ENCODE data around the gene CCDC59. TPM values are rescaled to one million over a fixed set of nuclear protein-coding genes. Genes with fewer than 3 reads are reported as not detected.
"Not testable (repeated sequence)": the region's sequence is repeated elsewhere in the genome, so short reads cannot be mapped to it uniquely, and the experiment has no call there.

CCDC59 gene
- total RNA-seq, 6 donors from 2014 or later = 23.3 to 76.4 (median 40.8) TPM

GRCh38 chr12:82363990-82364389 is 5.8 kb upstream of the CCDC59 start:
- Histone ChIP-seq H3K27ac (no peak overlapping the region), H3K4me3 (no peak overlapping the region), H3K9me3 (no peaks in the 10 kb centered on the region), H3K4me1 (peaks cover 8 to 17% (median 16%) of the 10 kb centered on the region in 4 donors), H3K36me3 (no peaks in the 10 kb centered on the region), H3K27me3 (no peaks in the 10 kb centered on the region)
- WGBS, 2 donors = 85 to 86% methylated on average over 4 of the region's 4 CpGs
- ATAC-seq (ENCODE audit: low FRiP score in 2 of 2) (no peak), DNase-seq (no peak)
- TF ChIP-seq POLR2AphosphoS5 (IDR thresholded peaks at IDR 0.05) (no peak), EP300 (IDR thresholded peaks at IDR 0.05) (no peak), POLR2A (IDR thresholded peaks at IDR 0.05) (no peak), CTCF (IDR thresholded peaks at IDR 0.05) (no peak)

GRCh38 chr12:82361461-82361915 is 3.3 kb upstream of the CCDC59 start:
- H3K9me3 ChIP-seq = no peaks in the 10 kb centered on the region
- WGBS, 2 donors = 84 to 86% methylated on average over 8 to 22 of the region's 22 CpGs
- H3K4me3 ChIP-seq = no peak overlapping the region
- no peak for ATAC-seq (ENCODE audit: low FRiP score in 2 of 2)
- H3K36me3 ChIP-seq = peaks cover 0 to 4% (median under 1%) of the 10 kb centered on the region in 4 donors
- no peaks in the 10 kb centered on the region for H3K27me3 ChIP-seq
- H3K4me1 ChIP-seq = peaks cover 20 to 31% (median 27%) of the 10 kb centered on the region in 4 donors
- TF ChIP-seq POLR2AphosphoS5 (IDR thresholded peaks at IDR 0.05) = no peak
- TF ChIP-seq CTCF (IDR thresholded peaks at IDR 0.05) = no peak
- no peak for TF ChIP-seq EP300 (IDR thresholded peaks at IDR 0.05)
- TF ChIP-seq POLR2A (IDR thresholded peaks at IDR 0.05) = no peak
- H3K27ac ChIP-seq = no peak overlapping the region
- DNase-seq = peak in 1 of 2 donors; percentile 73

- H3K36me3 ChIP-seq; H3K27ac ChIP-seq; H3K27me3 ChIP-seq; H3K4me3 ChIP-seq; ATAC-seq (ENCODE audit: low FRiP score in 2 of 2); H3K9me3 ChIP-seq; DNase-seq: not testable (repeated sequence)
- peaks cover 26 to 38% (median 33%) of the 10 kb centered on the region in 4 donors for H3K4me1 ChIP-seq
- 89 to 96% methylated on average over 11 of the region's 11 CpGs for WGBS, 2 donors
Measured at GRCh38 chr12:82360834-82361233, 2.6 kb upstream of the CCDC59 start.

GRCh38 chr12:82359115-82359478 is 910 bp upstream of the CCDC59 start:
- no peak for TF ChIP-seq POLR2AphosphoS5 (IDR thresholded peaks at IDR 0.05)
- TF ChIP-seq POLR2A (IDR thresholded peaks at IDR 0.05) = no peak
- TF ChIP-seq EP300 (IDR thresholded peaks at IDR 0.05) = no peak
- TF ChIP-seq CTCF (IDR thresholded peaks at IDR 0.05) = no peak
- Histone ChIP-seq H3K36me3 (peaks cover 0 to 25% (median 9%) of the 10 kb centered on the region in 4 donors), H3K4me1 (peaks cover 31 to 44% (median 33%) of the 10 kb centered on the region in 4 donors), H3K9me3 (no peaks in the 10 kb centered on the region), H3K4me3 (peak overlapping the region; percentile 75 to 90 (median 79)), H3K27ac (peak overlapping the region; percentile 96 to 98 (median 96)), H3K27me3 (no peaks in the 10 kb centered on the region)
- DNase-seq (peak; percentile 25 to 40), ATAC-seq (ENCODE audit: low FRiP score in 2 of 2) (no peak)
- 10 to 11% methylated on average over 4 of the region's 4 CpGs for WGBS, 2 donors

GRCh38 chr12:82357845-82358199 is 365 bp downstream of the CCDC59 start:
- H3K27me3 ChIP-seq = no peaks in the 10 kb centered on the region
- peaks cover 31 to 44% (median 33%) of the 10 kb centered on the region in 4 donors for H3K4me1 ChIP-seq
- ATAC-seq (ENCODE audit: low FRiP score in 2 of 2) (no peak), DNase-seq (no peak)
- peak overlapping the region; percentile 75 to 90 (median 79) for H3K4me3 ChIP-seq
- 0% methylated on average over 7 to 10 of the region's 10 CpGs for WGBS, 2 donors
- H3K36me3 ChIP-seq = peaks cover 9 to 38% (median 15%) of the 10 kb centered on the region in 4 donors
- H3K27ac ChIP-seq = peak overlapping the region; percentile 96 to 98 (median 96)
- H3K9me3 ChIP-seq = no peaks in the 10 kb centered on the region
- TF ChIP-seq CTCF (IDR thresholded peaks at IDR 0.05) (no peak), POLR2AphosphoS5 (IDR thresholded peaks at IDR 0.05) (no peak), EP300 (IDR thresholded peaks at IDR 0.05) (no peak), POLR2A (IDR thresholded peaks at IDR 0.05) (no peak)
